ENCODE data around the gene DPP7. TPM values are rescaled to one million over a fixed set of nuclear protein-coding genes. Genes with fewer than 3 reads are reported as not detected.

DPP7 gene
- polyA plus RNA-seq, 1 of the 3 experiments (the other 2 are of a cell fraction), result 127 TPM

GRCh38 chr9:137148242-137148641 is 33.7 kb upstream of the DPP7 start:
- no peaks in the 10 kb centered on the region for H3K36me3 ChIP-seq (replicated peaks in 1 of 2; ENCODE audit: control insufficient read depth in 1 of 2, insufficient read depth in 2 of 2, low read length in 1 of 2)
- CTCF ChIA-PET, result interaction anchor here (1.1 to 1.3 kb wide), 2 partner anchors 21 to 22 kb away, joined by 3 to 4 read pairs; partner anchors contain the start of gene LRRC26
- H2AFZ ChIP-seq (ENCODE audit: low read depth), result no peak overlapping the region
- H4K20me1 ChIP-seq (ENCODE audit: insufficient read depth), result no peaks in the 10 kb centered on the region
- no peaks in the 10 kb centered on the region for H3F3A ChIP-seq (replicated peaks; ENCODE audit: insufficient read depth)
- no peak overlapping the region for H3K4me2 ChIP-seq
- no peak overlapping the region for H3K4me3 ChIP-seq (ENCODE audit: low read depth in 2 of 2, low read length in 1 of 2)
- 83% methylated on average over 24 of the region's 27 CpGs for WGBS (ENCODE audit: low lambda C conversion rate)
- DNase-seq, result no peak
- no peaks in the 10 kb centered on the region for H3K9me3 ChIP-seq
- no peak for TF ChIP-seq EZH2phosphoT487 (IDR thresholded peaks at IDR 0.05; ENCODE audit: borderline replicate concordance, low read depth)
- H3K9ac ChIP-seq, result no peak overlapping the region
- no peaks in the 10 kb centered on the region for H3K9me2 ChIP-seq
- POLR2A ChIA-PET, result interaction anchor here (1.5 kb wide), 1 partner anchor 9 kb away, joined by 3 read pairs; the partner anchor contains the start of gene GRIN1
- H3K79me2 ChIP-seq (ENCODE audit: insufficient read depth), result no peaks in the 10 kb centered on the region
- no peaks in the 10 kb centered on the region for H3K4me1 ChIP-seq (ENCODE audit: control insufficient read depth in 1 of 2, insufficient read depth in 2 of 2, low read depth in 1 of 2, low read length in 1 of 2)
- no peak overlapping the region for H3K27ac ChIP-seq (ENCODE audit: low read depth in 2 of 2, low read length in 1 of 2)
- no peaks in the 10 kb centered on the region for H3K27me3 ChIP-seq (ENCODE audit: insufficient read depth)

- DNase-seq, result no peak
- Histone ChIP-seq H3K36me3 (replicated peaks in 1 of 2; ENCODE audit: control insufficient read depth in 1 of 2, insufficient read depth in 2 of 2, low read length in 1 of 2) (no peaks in the 10 kb centered on the region), H2AFZ (ENCODE audit: low read depth) (no peak overlapping the region), H3F3A (replicated peaks; ENCODE audit: insufficient read depth) (no peaks in the 10 kb centered on the region), H3K9ac (no peak overlapping the region), H3K4me3 (ENCODE audit: low read depth in 2 of 2, low read length in 1 of 2) (no peak overlapping the region), H3K79me2 (ENCODE audit: insufficient read depth) (no peaks in the 10 kb centered on the region), H3K4me2 (no peak overlapping the region), H3K27ac (ENCODE audit: low read depth in 2 of 2, low read length in 1 of 2) (no peak overlapping the region), H3K27me3 (ENCODE audit: insufficient read depth) (no peaks in the 10 kb centered on the region), H3K4me1 (ENCODE audit: control insufficient read depth in 1 of 2, insufficient read depth in 2 of 2, low read depth in 1 of 2, low read length in 1 of 2) (no peaks in the 10 kb centered on the region), H3K9me3 (no peaks in the 10 kb centered on the region), H3K9me2 (no peaks in the 10 kb centered on the region), H4K20me1 (ENCODE audit: insufficient read depth) (no peaks in the 10 kb centered on the region)
- CTCF ChIA-PET, result no interaction called here
- POLR2A ChIA-PET, result interaction anchor here (1.5 kb wide), 1 partner anchor 8 kb away, joined by 3 read pairs; the partner anchor contains the start of gene GRIN1
- TF ChIP-seq TEAD4 (IDR thresholded peaks at IDR 0.05; ENCODE audit: borderline replicate concordance, insufficient read depth) (no peak), RAD21 (IDR thresholded peaks at IDR 0.05; ENCODE audit: low read length) (no peak), POLR2AphosphoS5 (IDR thresholded peaks at IDR 0.05; ENCODE audit: low read depth, low read length) (no peak), ELF1 (IDR thresholded peaks at IDR 0.05) (no peak), RXRA (IDR thresholded peaks at IDR 0.05; ENCODE audit: borderline replicate concordance, low read depth) (no peak), EP300 (IDR thresholded peaks at IDR 0.05; ENCODE audit: borderline replicate concordance in 1 of 2, low read depth in 1 of 2, low read length in 1 of 2) (no peak), TCF12 (IDR thresholded peaks at IDR 0.05) (no peak), TAF1 (IDR thresholded peaks at IDR 0.05; ENCODE audit: borderline replicate concordance, low read depth, low read length) (no peak), CTCF (IDR thresholded peaks at IDR 0.05) (no peak), FOSL2 (IDR thresholded peaks at IDR 0.05; ENCODE audit: borderline replicate concordance, low read depth) (no peak), MEF2A (IDR thresholded peaks at IDR 0.05; ENCODE audit: borderline replicate concordance, low read depth) (no peak), EZH2phosphoT487 (IDR thresholded peaks at IDR 0.05; ENCODE audit: borderline replicate concordance, low read depth) (no peak), YY1 (IDR thresholded peaks at IDR 0.05; ENCODE audit: low read depth) (no peak), CHD2 (IDR thresholded peaks at IDR 0.05; ENCODE audit: low read length, partially characterized antibody) (no peak), MXI1 (IDR thresholded peaks at IDR 0.05; ENCODE audit: low read depth, low read length) (no peak), SIN3A (IDR thresholded peaks at IDR 0.05; ENCODE audit: borderline replicate concordance, low read depth, low read length) (no peak), PBX3 (IDR thresholded peaks at IDR 0.05) (no peak), GATA2 (CRISPR knock-in tag; IDR thresholded peaks at IDR 0.05) (no peak)
- TF ChIP-seq, protein P1, sequence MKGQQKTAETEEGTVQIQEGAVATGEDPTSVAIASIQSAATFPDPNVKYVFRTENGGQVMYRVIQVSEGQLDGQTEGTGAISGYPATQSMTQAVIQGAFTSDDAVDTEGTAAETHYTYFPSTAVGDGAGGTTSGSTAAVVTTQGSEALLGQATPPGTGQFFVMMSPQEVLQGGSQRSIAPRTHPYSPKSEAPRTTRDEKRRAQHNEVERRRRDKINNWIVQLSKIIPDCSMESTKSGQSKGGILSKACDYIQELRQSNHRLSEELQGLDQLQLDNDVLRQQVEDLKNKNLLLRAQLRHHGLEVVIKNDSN (IDR thresholded peaks at IDR 0.05; ENCODE audit: borderline replicate concordance, low read depth), result no peak
- WGBS (ENCODE audit: low lambda C conversion rate), result 74% methylated on average over 23 of the region's 24 CpGs
Measured at GRCh38 chr9:137147793-137148160, 33.2 kb upstream of the DPP7 start.

Measured in SK-N-SH (cell line).